ENCODE measurements around the gene NSDHL. TPM values are rescaled to one million over a fixed set of nuclear protein-coding genes. Genes with fewer than 3 reads are reported as not detected.
"Not testable (repeated sequence)": the region's sequence is repeated elsewhere in the genome, so short reads cannot be mapped to it uniquely, and the experiment has no call there.

NSDHL gene
- total RNA-seq, 8 experiments from 2014 or later: 10.2 to 38.9 (median 20.6) TPM

- Histone ChIP-seq H3K27ac (no peak overlapping the region), H3K4me3 (no peak overlapping the region), H3K4me1 (replicated peaks in 1 of 2) (no peaks in the 10 kb centered on the region)
- in situ Hi-C loops (cut with MboI; ENCODE audit: low pct_unique_long_range_greater_than_20kb in 2 of 9, low sequenced_read_pairs in 9 of 9, unreplicated experiment in 9 of 9): loop anchor here in 3 of 9 experiments (25.0 kb wide), 2 partner anchors 159 to 184 kb away; partner anchors contain the start of gene GABRQ (in 2 of the 3)
- peak in 3 of 8 experiments; percentile 18 to 33 (median 25) for ATAC-seq (replicated peaks in 6 of 8)
- 0 to 32% methylated on average over 1 to 3 of the region's 3 CpGs; no CpG with 5 or more reads in 8 of the 10 experiments for WGBS, 10 experiments
These were observed 9.6 kb upstream of the NSDHL start for GRCh38 chrX:152821145-152821765.

GRCh38 chrX:152822383-152823086, 8.3 kb upstream of the NSDHL start:
- Histone ChIP-seq H3K27ac (no peak overlapping the region), H3K4me3 (no peak overlapping the region), H3K4me1 (replicated peaks in 1 of 2) (no peaks in the 10 kb centered on the region)
- in situ Hi-C loops (cut with MboI; ENCODE audit: low pct_unique_long_range_greater_than_20kb in 2 of 9, low sequenced_read_pairs in 9 of 9, unreplicated experiment in 9 of 9): loop anchor here in 3 of 9 experiments (25.0 kb wide), 2 partner anchors 160 to 185 kb away; partner anchors contain the start of gene GABRQ (in 2 of the 3)
- ATAC-seq (replicated peaks in 6 of 8): no peak
- WGBS, 10 experiments: 50 to 100% (median 67%) methylated on average over 1 to 6 of the region's 6 CpGs; no CpG with 5 or more reads in 6 of the 10 experiments

GRCh38 chrX:152823657-152824056, 7.2 kb upstream of the NSDHL start:
- H3K27ac ChIP-seq: no peak overlapping the region
- H3K4me1 ChIP-seq (replicated peaks in 1 of 2): no peaks in the 10 kb centered on the region
- no peak for ATAC-seq (replicated peaks in 6 of 8)
- 47% methylated on average over 3 of the region's 6 CpGs; no CpG with 5 or more reads in 9 of the 10 experiments for WGBS, 10 experiments
- in situ Hi-C loops (cut with MboI; ENCODE audit: low pct_unique_long_range_greater_than_20kb in 2 of 9, low sequenced_read_pairs in 9 of 9, unreplicated experiment in 9 of 9): loop anchor here in 3 of 9 experiments (25.0 kb wide), 2 partner anchors 161 to 186 kb away; partner anchors contain the start of gene GABRQ (in 2 of the 3)
- H3K4me3 ChIP-seq: no peak overlapping the region

- in situ Hi-C loops (cut with MboI; ENCODE audit: low pct_unique_long_range_greater_than_20kb in 2 of 9, low sequenced_read_pairs in 9 of 9, unreplicated experiment in 9 of 9): loop anchor here in 3 of 9 experiments (25.0 kb wide), 2 partner anchors 163 to 188 kb away; partner anchors contain the start of gene GABRQ (in 2 of the 3)
- Histone ChIP-seq H3K27ac (no peak overlapping the region), H3K4me1 (replicated peaks in 1 of 2) (no peaks in the 10 kb centered on the region), H3K4me3 (no peak overlapping the region)
- ATAC-seq (replicated peaks in 6 of 8): peak in 5 of 8 experiments; percentile 15 to 44 (median 35)
- WGBS, 10 experiments: 10 to 100% (median 50%) methylated on average over 1 to 5 of the region's 7 CpGs; no CpG with 5 or more reads in 5 of the 10 experiments
These were observed 6.0 kb upstream of the NSDHL start for GRCh38 chrX:152824841-152825374.

GRCh38 chrX:152831391-152831790, 528 bp downstream of the NSDHL start:
- in situ Hi-C loops (cut with MboI; ENCODE audit: low pct_unique_long_range_greater_than_20kb in 2 of 9, low sequenced_read_pairs in 9 of 9, unreplicated experiment in 9 of 9): no loop called here
- H3K27ac ChIP-seq: peak overlapping the region; percentile 44 to 64
- ATAC-seq (replicated peaks in 6 of 8): no peak
- H3K4me1 ChIP-seq (replicated peaks in 1 of 2): peaks cover 0 to 2% of the 10 kb centered on the region in 2 donors
- H3K4me3 ChIP-seq: peak overlapping the region; percentile 52 to 92 (median 64)
- WGBS, 10 experiments: 0% methylated on average over 1 of the region's 10 CpGs; no CpG with 5 or more reads in 9 of the 10 experiments

- no peak overlapping the region for H3K27ac ChIP-seq
- 45 to 100% (median 61%) methylated on average over 1 to 4 of the region's 5 CpGs; no CpG with 5 or more reads in 7 of the 10 experiments for WGBS, 10 experiments
- H3K4me1 ChIP-seq (replicated peaks in 1 of 2): peaks cover 0 to 2% of the 10 kb centered on the region in 2 donors
- H3K4me3 ChIP-seq: no peak overlapping the region
- in situ Hi-C loops (cut with MboI; ENCODE audit: low pct_unique_long_range_greater_than_20kb in 2 of 9, low sequenced_read_pairs in 9 of 9, unreplicated experiment in 9 of 9): no loop called here
- ATAC-seq (replicated peaks in 6 of 8): no peak
These were observed 1.7 kb downstream of the NSDHL start for GRCh38 chrX:152832520-152832919.

- Histone ChIP-seq H3K27ac (no peak overlapping the region), H3K4me3 (no peak overlapping the region), H3K4me1 (replicated peaks in 1 of 2) (peaks cover 0 to 2% of the 10 kb centered on the region in 2 donors)
- ATAC-seq (replicated peaks in 6 of 8): no peak
- in situ Hi-C loops (cut with MboI; ENCODE audit: low pct_unique_long_range_greater_than_20kb in 2 of 9, low sequenced_read_pairs in 9 of 9, unreplicated experiment in 9 of 9): no loop called here
- WGBS, 10 experiments: 0 to 100% (median 100%) methylated on average over 1 to 3 of the region's 4 CpGs; no CpG with 5 or more reads in 5 of the 10 experiments
These were observed 2.5 kb downstream of the NSDHL start for GRCh38 chrX:152833378-152833777.

- H3K27ac ChIP-seq; H3K4me3 ChIP-seq; H3K4me1 ChIP-seq (replicated peaks in 1 of 2); ATAC-seq (replicated peaks in 6 of 8); in situ Hi-C loops (cut with MboI; ENCODE audit: low pct_unique_long_range_greater_than_20kb in 2 of 9, low sequenced_read_pairs in 9 of 9, unreplicated experiment in 9 of 9): not testable (repeated sequence)
- no CpG with 5 or more reads among the region's 1 CpG for WGBS, 10 experiments
These were observed 4.6 kb downstream of the NSDHL start for GRCh38 chrX:152835470-152835869.

- Histone ChIP-seq H3K27ac (no peak overlapping the region), H3K4me1 (replicated peaks in 1 of 2) (no peaks in the 10 kb centered on the region), H3K4me3 (no peak overlapping the region)
- ATAC-seq (replicated peaks in 6 of 8): no peak
- in situ Hi-C loops (cut with MboI; ENCODE audit: low pct_unique_long_range_greater_than_20kb in 2 of 9, low sequenced_read_pairs in 9 of 9, unreplicated experiment in 9 of 9): no loop called here
- 73 to 100% (median 100%) methylated on average over 1 to 10 of the region's 10 CpGs; no CpG with 5 or more reads in 5 of the 10 experiments for WGBS, 10 experiments
These were observed 12.0 kb downstream of the NSDHL start for GRCh38 chrX:152842772-152843338.

- H3K4me1 ChIP-seq (replicated peaks in 1 of 2): no peaks in the 10 kb centered on the region
- in situ Hi-C loops (cut with MboI; ENCODE audit: low pct_unique_long_range_greater_than_20kb in 2 of 9, low sequenced_read_pairs in 9 of 9, unreplicated experiment in 9 of 9): no loop called here
- H3K4me3 ChIP-seq: no peak overlapping the region
- 33 to 100% methylated on average over 2 of the region's 5 CpGs; no CpG with 5 or more reads in 8 of the 10 experiments for WGBS, 10 experiments
- ATAC-seq (replicated peaks in 6 of 8): peak in 2 of 8 experiments; percentile 51 to 62
- H3K27ac ChIP-seq: no peak overlapping the region
These were observed 13.0 kb downstream of the NSDHL start for GRCh38 chrX:152843852-152844251.

GRCh38 chrX:152844256-152844655, 13.4 kb downstream of the NSDHL start:
- Histone ChIP-seq H3K4me1 (replicated peaks in 1 of 2) (no peaks in the 10 kb centered on the region), H3K4me3 (no peak overlapping the region), H3K27ac (no peak overlapping the region)
- ATAC-seq (replicated peaks in 6 of 8): no peak
- in situ Hi-C loops (cut with MboI; ENCODE audit: low pct_unique_long_range_greater_than_20kb in 2 of 9, low sequenced_read_pairs in 9 of 9, unreplicated experiment in 9 of 9): no loop called here
- WGBS, 10 experiments: 10 to 65% (median 22%) methylated on average over 1 to 4 of the region's 6 CpGs; no CpG with 5 or more reads in 6 of the 10 experiments

GRCh38 chrX:152845618-152846240, 14.9 kb downstream of the NSDHL start:
- 49 to 75% (median 71%) methylated on average over 1 to 9 of the region's 17 CpGs; no CpG with 5 or more reads in 7 of the 10 experiments for WGBS, 10 experiments
- Histone ChIP-seq H3K4me3 (no peak overlapping the region), H3K4me1 (replicated peaks in 1 of 2) (no peaks in the 10 kb centered on the region), H3K27ac (no peak overlapping the region)
- in situ Hi-C loops (cut with MboI; ENCODE audit: low pct_unique_long_range_greater_than_20kb in 2 of 9, low sequenced_read_pairs in 9 of 9, unreplicated experiment in 9 of 9): no loop called here
- ATAC-seq (replicated peaks in 6 of 8): no peak
